Natural killer cell treated with Interleukin-12 subunit alpha and Interleukin-12 subunit beta and Interleukin-15 and Interleukin-18, amount 100 ng/mL, for 72 hours (primary cell): ENCODE data around the gene SMAD5. TPM values are rescaled to one million over a fixed set of nuclear protein-coding genes. Genes with fewer than 3 reads are reported as not detected.

Source experiments
- ATAC-seq, 2 donors: fragments of 150-1000 bp; cut with Tn5 transposase in 1 of 2; sonication (Bioruptor Pico), chemical (Tn5 transposase) in 1 of 2; 2 replicates each; pipeline ENCODE4 v1.10.0; 2021
- DNase-seq: peaks from one replicate; pipeline ENCODE4 v3.0.0; 2022; ENCODE audit warnings: low spot score
- H3K27ac Mint-ChIP-seq, 2 donors: 1 replicate in 1 of 2; 2 replicates in 1 of 2; pipeline ENCODE4 v1.8.0; 2022; ENCODE audit warnings: mixed read lengths in 2 of 2, mild to moderate bottlenecking in 1 of 2, moderate library complexity in 1 of 2
- H3K27me3 Mint-ChIP-seq, 2 donors: 1 replicate in 1 of 2; 2 replicates in 1 of 2; pipeline ENCODE4 v1.8.0; 2022; ENCODE audit warnings: mixed read lengths in 2 of 2
- H3K36me3 Mint-ChIP-seq: one replicate; pipeline ENCODE4 v1.8.0; 2022; ENCODE audit warnings: mixed read lengths
- H3K4me1 Mint-ChIP-seq, 2 donors: 1 replicate in 1 of 2; 2 replicates in 1 of 2; pipeline ENCODE4 v1.8.0; 2022; ENCODE audit warnings: low read depth in 2 of 2, mixed read lengths in 2 of 2, mild to moderate bottlenecking in 1 of 2
- H3K4me3 Mint-ChIP-seq: one replicate; pipeline ENCODE4 v1.8.0; 2022; ENCODE audit warnings: mixed read lengths
- H3K9me3 Mint-ChIP-seq: 2 replicates; pipeline ENCODE4 v1.8.0; 2022; ENCODE audit warnings: mixed read lengths
- total RNA-seq, 2 donors: library from RNA; stranded (reverse); gene quantifications; one replicate each; pipeline ENCODE4 v1.2.3, GENCODE V29; 2022

The SMAD5 gene
- total RNA-seq, 2 donors from 2014 or later, result 27.5 to 37.6 TPM

- H3K27me3 Mint-ChIP-seq, result no peaks in the 10 kb centered on the region
- H3K4me1 Mint-ChIP-seq, result peaks cover 30 to 38% of the 10 kb centered on the region in 2 donors
- no peak for DNase-seq
- ATAC-seq, result no peak
- no peak overlapping the region for H3K4me3 Mint-ChIP-seq
- peaks cover 28% of the 10 kb centered on the region for H3K36me3 Mint-ChIP-seq
- H3K27ac Mint-ChIP-seq, result no peak overlapping the region
- no peaks in the 10 kb centered on the region for H3K9me3 Mint-ChIP-seq
Observed at GRCh38 chr5:136153581-136154236, 21.1 kb downstream of the SMAD5 start.

- Mint-ChIP-seq H3K27ac (no peak overlapping the region), H3K4me1 (peaks cover 25 to 26% of the 10 kb centered on the region in 2 donors)
Observed at GRCh38 chr5:136155078-136155477, 22.4 kb downstream of the SMAD5 start.

GRCh38 chr5:136155761-136156160, 23.1 kb downstream of the SMAD5 start:
- Mint-ChIP-seq H3K4me1 (peaks cover 20 to 23% of the 10 kb centered on the region in 2 donors), H3K36me3 (peaks cover 28% of the 10 kb centered on the region), H3K4me3 (no peak overlapping the region), H3K9me3 (no peaks in the 10 kb centered on the region), H3K27me3 (no peaks in the 10 kb centered on the region), H3K27ac (no peak overlapping the region)
- ATAC-seq (peak in 1 of 2 donors; percentile 62), DNase-seq (no peak)

More at GRCh38 chr5:136155078-136155477, 22.4 kb downstream of the SMAD5 start:
- ATAC-seq (no peak), DNase-seq (no peak)
- peaks cover 28% of the 10 kb centered on the region for H3K36me3 Mint-ChIP-seq
- H3K4me3 Mint-ChIP-seq, result no peak overlapping the region
- H3K27me3 Mint-ChIP-seq, result no peaks in the 10 kb centered on the region
- H3K9me3 Mint-ChIP-seq, result no peaks in the 10 kb centered on the region

GRCh38 chr5:136157514-136157913, 24.9 kb downstream of the SMAD5 start:
- H3K36me3 Mint-ChIP-seq, result peaks cover 28% of the 10 kb centered on the region
- H3K4me1 Mint-ChIP-seq, result peaks cover 8 to 17% of the 10 kb centered on the region in 2 donors
- H3K9me3 Mint-ChIP-seq, result no peaks in the 10 kb centered on the region
- ATAC-seq (no peak), DNase-seq (no peak)
- no peak overlapping the region for H3K4me3 Mint-ChIP-seq
- no peak overlapping the region for H3K27ac Mint-ChIP-seq
- H3K27me3 Mint-ChIP-seq, result no peaks in the 10 kb centered on the region

- no peak overlapping the region for H3K4me3 Mint-ChIP-seq
- no peaks in the 10 kb centered on the region for H3K9me3 Mint-ChIP-seq
- no peak overlapping the region for H3K27ac Mint-ChIP-seq
- DNase-seq (no peak), ATAC-seq (no peak)
- H3K36me3 Mint-ChIP-seq, result peaks cover 22% of the 10 kb centered on the region
- no peaks in the 10 kb centered on the region for H3K27me3 Mint-ChIP-seq
- H3K4me1 Mint-ChIP-seq, result peaks cover 8 to 17% of the 10 kb centered on the region in 2 donors
Observed at GRCh38 chr5:136159457-136159856, 26.8 kb downstream of the SMAD5 start.

DNA sequence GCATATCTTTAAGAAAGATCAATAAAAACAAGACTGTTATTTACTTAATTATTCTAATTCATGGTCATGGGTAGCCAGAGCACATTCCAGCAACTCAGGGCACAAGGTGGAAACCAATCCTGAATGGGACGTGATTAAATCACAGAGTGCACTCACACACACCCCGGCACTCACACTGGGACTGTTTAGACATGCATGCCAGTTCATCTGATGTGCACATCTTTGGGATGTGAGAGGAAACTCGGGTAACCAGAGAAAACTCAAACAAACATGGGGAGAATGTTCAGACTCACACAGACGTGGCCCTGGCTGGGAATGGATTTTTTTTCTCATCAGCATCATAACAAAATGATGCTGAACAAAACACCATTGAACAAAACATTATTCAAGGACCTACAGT, 29.4 kb downstream of the SMAD5 start:
- no peak overlapping the region for H3K27ac Mint-ChIP-seq
- no peaks in the 10 kb centered on the region for H3K9me3 Mint-ChIP-seq
- H3K4me1 Mint-ChIP-seq, result peaks cover 0 to 4% of the 10 kb centered on the region in 2 donors
- DNase-seq (no peak), ATAC-seq (no peak)
- no peak overlapping the region for H3K4me3 Mint-ChIP-seq
- no peaks in the 10 kb centered on the region for H3K27me3 Mint-ChIP-seq
- H3K36me3 Mint-ChIP-seq, result peaks cover 10% of the 10 kb centered on the region

DNA sequence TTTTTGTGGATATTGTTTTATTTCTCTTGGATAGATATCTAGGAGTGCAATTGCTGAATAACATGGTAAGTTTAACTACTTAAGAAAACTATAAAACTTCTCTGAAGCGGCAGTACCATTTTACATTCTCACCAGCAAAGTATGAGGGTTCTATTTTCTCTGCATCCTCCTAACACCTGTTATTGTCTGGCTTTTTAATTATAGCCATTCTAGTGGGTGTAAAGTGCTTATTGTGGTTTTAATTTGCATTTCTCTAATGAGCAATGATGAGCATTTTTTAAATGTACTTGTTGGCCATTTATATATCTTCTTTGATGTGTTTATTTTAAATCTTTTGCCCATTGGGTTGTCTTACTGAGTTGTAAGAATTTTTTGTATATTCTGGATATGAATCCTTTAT, 31.6 kb downstream of the SMAD5 start:
- Mint-ChIP-seq H3K27me3 (no peaks in the 10 kb centered on the region), H3K27ac (no peak overlapping the region), H3K4me1 (peaks cover 0 to 10% of the 10 kb centered on the region in 2 donors), H3K9me3 (no peaks in the 10 kb centered on the region), H3K36me3 (peaks cover 13% of the 10 kb centered on the region), H3K4me3 (no peak overlapping the region)
- no peak for ATAC-seq
- DNase-seq, result no peak

DNA sequence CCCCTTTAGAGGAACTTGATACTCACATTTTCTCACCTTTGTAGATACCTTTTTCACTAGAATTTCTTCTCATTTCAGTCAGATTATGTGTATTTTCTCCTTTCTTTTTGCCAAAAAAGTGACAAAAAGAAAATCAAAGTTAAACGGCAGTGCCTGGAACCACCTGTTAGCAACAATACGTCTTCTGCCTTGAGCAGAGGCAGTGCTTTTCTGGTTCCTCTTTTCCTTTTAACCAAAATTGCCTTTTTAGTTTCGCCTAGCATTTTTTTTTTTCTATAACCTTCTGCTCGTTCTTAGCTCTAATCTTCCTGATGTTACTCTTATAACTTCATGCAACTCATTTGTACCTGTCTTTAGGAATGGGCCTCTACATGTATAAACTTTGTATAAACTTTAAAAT, 34.3 kb downstream of the SMAD5 start:
- DNase-seq (no peak), ATAC-seq (no peak)
- H3K36me3 Mint-ChIP-seq, result peaks cover 13% of the 10 kb centered on the region
- no peaks in the 10 kb centered on the region for H3K27me3 Mint-ChIP-seq
- peaks cover 0 to 6% of the 10 kb centered on the region in 2 donors for H3K4me1 Mint-ChIP-seq
- no peaks in the 10 kb centered on the region for H3K9me3 Mint-ChIP-seq
- no peak overlapping the region for H3K4me3 Mint-ChIP-seq
- H3K27ac Mint-ChIP-seq, result no peak overlapping the region

- Mint-ChIP-seq H3K36me3 (peaks cover 17% of the 10 kb centered on the region), H3K27ac (no peak overlapping the region), H3K9me3 (no peaks in the 10 kb centered on the region), H3K4me3 (no peak overlapping the region), H3K4me1 (peaks cover 0 to 6% of the 10 kb centered on the region in 2 donors), H3K27me3 (no peaks in the 10 kb centered on the region)
- DNase-seq (no peak), ATAC-seq (no peak)
Observed at GRCh38 chr5:136169218-136169617, 36.6 kb downstream of the SMAD5 start.

GRCh38 chr5:136174021-136174659, 41.5 kb downstream of the SMAD5 start:
- Mint-ChIP-seq H3K9me3 (no peaks in the 10 kb centered on the region), H3K4me1 (no peaks in the 10 kb centered on the region), H3K4me3 (no peak overlapping the region), H3K27ac (no peak overlapping the region), H3K27me3 (no peaks in the 10 kb centered on the region), H3K36me3 (peaks cover 15% of the 10 kb centered on the region)
- DNase-seq (no peak), ATAC-seq (no peak)

DNA sequence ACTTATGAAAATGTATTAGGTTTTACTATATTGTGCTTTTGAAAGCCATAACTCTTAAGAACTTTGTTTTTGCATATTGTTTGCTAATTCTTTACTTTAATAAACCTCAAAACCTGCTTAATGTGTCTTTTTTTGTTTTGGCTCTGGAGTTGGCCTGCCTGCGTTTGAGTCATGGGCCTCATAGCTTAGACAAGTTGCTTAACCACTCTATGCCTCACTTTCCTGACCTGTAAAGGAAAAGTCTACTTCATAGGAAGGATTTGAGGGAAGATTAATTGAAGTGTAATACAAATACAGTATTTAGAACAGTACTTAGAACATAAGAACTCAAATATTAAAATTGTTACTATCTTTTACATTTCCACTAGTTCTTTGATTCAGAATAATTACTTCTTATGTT, 50.0 kb downstream of the SMAD5 start:
- no peak overlapping the region for H3K27ac Mint-ChIP-seq
- ATAC-seq (no peak), DNase-seq (no peak)
- H3K4me3 Mint-ChIP-seq, result no peak overlapping the region
- H3K4me1 Mint-ChIP-seq, result peaks cover 3 to 4% of the 10 kb centered on the region in 2 donors
- no peaks in the 10 kb centered on the region for H3K9me3 Mint-ChIP-seq
- no peaks in the 10 kb centered on the region for H3K27me3 Mint-ChIP-seq
- H3K36me3 Mint-ChIP-seq, result peaks cover 9% of the 10 kb centered on the region

DNA sequence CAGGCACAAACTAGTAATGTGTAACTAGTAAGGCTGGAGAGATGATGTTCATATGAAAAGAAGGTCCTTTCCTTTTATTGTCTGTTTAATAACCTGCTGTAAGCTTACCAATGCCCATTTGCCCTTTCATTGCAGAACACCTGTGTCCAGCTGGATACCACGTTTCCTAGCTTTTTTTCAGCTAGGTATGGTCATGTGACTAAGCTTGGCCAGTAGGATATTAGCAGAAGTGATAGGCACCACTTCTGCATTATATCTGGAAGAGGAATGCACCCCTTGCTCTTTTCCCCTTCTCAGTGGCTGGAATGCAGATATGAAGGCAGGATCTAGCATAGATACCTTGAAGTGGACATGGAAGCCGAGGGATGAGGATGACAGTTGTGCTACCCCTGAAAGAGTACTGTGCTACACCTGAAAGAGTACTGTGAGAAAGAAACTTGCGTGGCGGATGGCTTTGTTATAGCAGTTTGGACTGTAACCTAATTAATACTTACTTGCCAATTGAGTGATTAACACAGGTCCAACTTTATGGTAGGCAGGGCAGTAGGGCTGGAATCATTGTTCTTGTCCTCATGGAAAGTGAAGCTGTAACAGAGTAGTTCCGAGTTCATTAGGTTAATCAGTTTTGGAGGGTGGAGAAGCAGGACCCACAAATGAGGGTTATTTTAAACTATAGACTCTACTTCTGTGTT, 53.5 kb downstream of the SMAD5 start:
- H3K4me1 Mint-ChIP-seq, result peaks cover 6 to 7% of the 10 kb centered on the region in 2 donors
- no peak overlapping the region for H3K4me3 Mint-ChIP-seq
- H3K27ac Mint-ChIP-seq, result no peak overlapping the region
- DNase-seq (no peak), ATAC-seq (no peak)
- peaks cover 13% of the 10 kb centered on the region for H3K36me3 Mint-ChIP-seq
- peaks cover under 1 to 2% of the 10 kb centered on the region in 2 donors for H3K27me3 Mint-ChIP-seq
- no peaks in the 10 kb centered on the region for H3K9me3 Mint-ChIP-seq

GRCh38 chr5:136186796-136187195, 54.2 kb downstream of the SMAD5 start:
- Mint-ChIP-seq H3K4me1 (peaks cover 11 to 13% of the 10 kb centered on the region in 2 donors), H3K9me3 (no peaks in the 10 kb centered on the region), H3K36me3 (peaks cover 13% of the 10 kb centered on the region), H3K27ac (no peak overlapping the region), H3K27me3 (peaks cover 8% of the 10 kb centered on the region in 2 donors), H3K4me3 (no peak overlapping the region)
- no peak for DNase-seq
- ATAC-seq, result no peak

GRCh38 chr5:136188859-136189258, 56.2 kb downstream of the SMAD5 start:
- Mint-ChIP-seq H3K27me3 (peaks cover 10 to 12% of the 10 kb centered on the region in 2 donors), H3K27ac (no peak overlapping the region), H3K9me3 (no peaks in the 10 kb centered on the region), H3K4me1 (peaks cover 11 to 13% of the 10 kb centered on the region in 2 donors), H3K36me3 (peaks cover 13% of the 10 kb centered on the region), H3K4me3 (no peak overlapping the region)
- no peak for DNase-seq
- no peak for ATAC-seq
